Fibroblast of lung (primary cell): Measurements from ENCODE around the gene LSAMP. TPM values are rescaled to one million over a fixed set of nuclear protein-coding genes. Genes with fewer than 3 reads are reported as not detected.
A peak's percentile ranks its signal among the peaks of the same experiment; 100 is the strongest.

ENCODE experiments used
- DNase-seq, 2 donors: peaks; one replicate each; pipeline versions ENCODE4 v3.0.0 to v3.0.0-alpha.2; 2010; ENCODE audit warnings: low read depth in 2 of 2
- H2AFZ ChIP-seq: 2 replicates; pipeline ENCODE4 v1.5.1; 2012; ENCODE audit warnings: low read length, control low read depth, inconsistent platforms
- H3K27ac ChIP-seq: 2 replicates; pipeline ENCODE4 v1.5.1; 2011; ENCODE audit warnings: low read length, control low read depth; ENCODE audit not compliant: insufficient read depth
- H3K27me3 ChIP-seq: 2 replicates; pipeline ENCODE4 v1.5.1; 2011; ENCODE audit warnings: mild to moderate bottlenecking, low read length; ENCODE audit not compliant: control insufficient read depth, insufficient read depth
- H3K36me3 ChIP-seq: 2 replicates; pipeline ENCODE4 v1.5.1; 2011; ENCODE audit warnings: low read length; ENCODE audit not compliant: control insufficient read depth, insufficient read depth
- H3K4me1 ChIP-seq: 2 replicates; pipeline ENCODE4 v1.5.1; 2011; ENCODE audit warnings: low read length; ENCODE audit not compliant: control insufficient read depth, insufficient read depth; ENCODE audit errors: extremely low read depth
- H3K4me2 ChIP-seq: 2 replicates; pipeline ENCODE4 v1.5.1; 2011; ENCODE audit warnings: low read length, control low read depth; ENCODE audit not compliant: insufficient read depth; ENCODE audit errors: extremely low read depth
- H3K4me3 ChIP-seq, 4 experiments: fragments of 200-600 bp in 1 of 4; sonication (generic) in 1 of 4; replicated peaks in 1 of 4; 2 replicates each; pipeline ENCODE4 v1.5.1; 2011 to 2016; ENCODE audit warnings: low read length in 4 of 4, low read depth in 3 of 4, mild to moderate bottlenecking in 3 of 4, control low read depth in 2 of 4, inconsistent platforms in 1 of 4, mixed read lengths in 1 of 4; ENCODE audit not compliant: insufficient read depth in 1 of 4; ENCODE audit errors: control extremely low read depth in 1 of 4
- H3K79me2 ChIP-seq: 2 replicates; pipeline ENCODE4 v1.5.1; 2012; ENCODE audit warnings: mild to moderate bottlenecking, low read length, inconsistent platforms; ENCODE audit not compliant: control insufficient read depth, insufficient read depth
- H3K9ac ChIP-seq: 2 replicates; pipeline ENCODE4 v1.5.1; 2011; ENCODE audit warnings: mild to moderate bottlenecking, low read length, control low read depth; ENCODE audit not compliant: insufficient read depth
- H3K9me3 ChIP-seq: 2 replicates; pipeline ENCODE4 v1.5.1; 2012; ENCODE audit warnings: low read depth, low read length; ENCODE audit not compliant: control insufficient read depth, insufficient read depth
- H4K20me1 ChIP-seq: 2 replicates; pipeline ENCODE4 v1.5.1; 2011; ENCODE audit warnings: low read length; ENCODE audit not compliant: control insufficient read depth, insufficient read depth; ENCODE audit errors: extremely low read depth
- EZH2 ChIP-seq: IDR thresholded peaks from 2 replicates; pipeline ENCODE4 v1.5.1; 2012; ENCODE audit warnings: low read length, control low read depth, mild to moderate bottlenecking; ENCODE audit errors: missing control alignments
- polyA plus RNA-seq, 2 donors: library from polyadenylated mRNA; depleted of rRNA in 1 of 2; stranded (reverse) in 1 of 2; unstranded in 1 of 2; fragments of >200 nt; gene quantifications; 2 replicates each; pipeline ENCODE4 v1.2.1, GENCODE V29; 2011 to 2012; ENCODE audit warnings: missing spikeins in 1 of 2
- total RNA-seq: library from RNA; depleted of rRNA; stranded (reverse); fragments of >200 nt; gene quantifications from 2 replicates; pipeline ENCODE4 v1.2.1, GENCODE V29; 2014
- TF ChIP-seq, protein P1 (sequence below), 2 donors: IDR thresholded peaks in 1 of 2; conservative IDR thresholded peaks in 1 of 2; 1 replicate in 1 of 2; 2 replicates in 1 of 2; pipeline ENCODE4 v1.5.1; 2011 to 2012; ENCODE audit warnings: low read length in 2 of 2, control low read depth in 1 of 2, inconsistent platforms in 1 of 2, low read depth in 1 of 2, mild to moderate bottlenecking in 1 of 2

The LSAMP gene
- total and polyA plus RNA-seq, 2 donors (not counting 1 experiment from before 2014, with no cell fraction given) = 4.8 to 5.9 TPM

DNA sequence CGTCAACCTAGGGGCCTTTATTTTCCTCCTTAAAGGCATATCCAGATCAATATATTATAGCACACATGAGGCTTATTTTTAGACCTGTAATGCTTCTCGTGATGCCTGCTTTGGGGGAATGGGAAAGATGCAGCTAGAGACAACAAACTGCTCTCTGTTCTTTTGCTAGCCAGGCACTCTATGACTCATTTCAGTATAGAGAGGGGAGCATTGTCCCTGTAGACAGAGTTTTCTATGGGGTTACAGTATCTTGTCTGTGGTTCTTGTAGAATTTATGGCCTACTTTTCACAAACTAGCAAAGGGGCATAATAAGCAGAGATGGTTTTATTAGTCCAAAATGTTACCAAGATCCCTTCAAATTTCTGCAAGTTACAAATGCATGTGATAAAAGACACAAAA, 305.6 kb downstream of the LSAMP start:
- peak in 1 of 2 donors; percentile 26 for DNase-seq

DNA sequence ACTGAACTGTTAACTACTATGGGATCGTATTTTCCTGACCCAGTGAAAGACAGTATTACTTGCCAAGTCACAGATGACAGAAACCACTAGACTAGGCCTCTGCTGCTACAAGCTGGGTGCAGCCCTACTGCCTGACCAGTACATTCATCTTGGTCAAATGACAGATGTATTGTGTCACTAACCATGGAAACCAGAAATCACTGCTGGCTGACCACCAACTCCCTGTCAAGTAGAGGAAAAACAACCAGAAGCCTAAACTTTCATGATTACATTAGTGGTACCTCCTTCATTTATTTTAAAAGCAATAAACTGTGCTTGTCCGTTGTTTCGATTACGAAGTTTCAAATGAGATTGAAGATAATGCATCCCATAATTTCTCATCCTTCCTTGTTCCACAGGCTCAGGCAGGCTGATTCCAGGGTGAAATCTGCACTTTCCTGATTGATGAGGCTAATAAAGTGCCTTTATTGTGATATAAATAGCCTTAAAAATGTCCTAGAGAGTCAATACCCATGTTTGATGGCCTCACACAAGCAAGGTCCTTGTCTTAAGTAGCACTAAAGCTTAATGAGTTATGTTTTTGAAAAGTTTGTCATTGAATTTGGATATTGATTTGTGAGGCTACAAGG, 309.7 kb downstream of the LSAMP start:
- Histone ChIP-seq H3K79me2 (no peaks in the 10 kb centered on the region), H2AFZ (no peak overlapping the region), H4K20me1 (no peaks in the 10 kb centered on the region), H3K9me3 (no peaks in the 10 kb centered on the region), H3K27me3 (no peaks in the 10 kb centered on the region), H3K36me3 (no peaks in the 10 kb centered on the region), H3K9ac (no peak overlapping the region), H3K27ac (no peak overlapping the region), H3K4me1 (no peaks in the 10 kb centered on the region), H3K4me2 (no peak overlapping the region), H3K4me3 (no peak overlapping the region)
- TF ChIP-seq EZH2 = no peak
- TF ChIP-seq, protein P1, sequence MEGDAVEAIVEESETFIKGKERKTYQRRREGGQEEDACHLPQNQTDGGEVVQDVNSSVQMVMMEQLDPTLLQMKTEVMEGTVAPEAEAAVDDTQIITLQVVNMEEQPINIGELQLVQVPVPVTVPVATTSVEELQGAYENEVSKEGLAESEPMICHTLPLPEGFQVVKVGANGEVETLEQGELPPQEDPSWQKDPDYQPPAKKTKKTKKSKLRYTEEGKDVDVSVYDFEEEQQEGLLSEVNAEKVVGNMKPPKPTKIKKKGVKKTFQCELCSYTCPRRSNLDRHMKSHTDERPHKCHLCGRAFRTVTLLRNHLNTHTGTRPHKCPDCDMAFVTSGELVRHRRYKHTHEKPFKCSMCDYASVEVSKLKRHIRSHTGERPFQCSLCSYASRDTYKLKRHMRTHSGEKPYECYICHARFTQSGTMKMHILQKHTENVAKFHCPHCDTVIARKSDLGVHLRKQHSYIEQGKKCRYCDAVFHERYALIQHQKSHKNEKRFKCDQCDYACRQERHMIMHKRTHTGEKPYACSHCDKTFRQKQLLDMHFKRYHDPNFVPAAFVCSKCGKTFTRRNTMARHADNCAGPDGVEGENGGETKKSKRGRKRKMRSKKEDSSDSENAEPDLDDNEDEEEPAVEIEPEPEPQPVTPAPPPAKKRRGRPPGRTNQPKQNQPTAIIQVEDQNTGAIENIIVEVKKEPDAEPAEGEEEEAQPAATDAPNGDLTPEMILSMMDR (conservative IDR thresholded peaks at IDR 0.05 in 1 of 2, IDR thresholded peaks at IDR 0.05 in 1 of 2; ENCODE audit: low read depth in 1 of 2, low read length in 2 of 2) = no peak
- DNase-seq = peak; percentile 94 to 96

More for the DNA sequence above, 305.6 kb downstream of the LSAMP start:
- H3K27me3 ChIP-seq = no peaks in the 10 kb centered on the region
- no peaks in the 10 kb centered on the region for H3K4me1 ChIP-seq
- no peak overlapping the region for H3K9ac ChIP-seq
- H4K20me1 ChIP-seq = no peaks in the 10 kb centered on the region
- no peak overlapping the region for H2AFZ ChIP-seq
- H3K4me2 ChIP-seq = no peak overlapping the region
- no peak overlapping the region for H3K27ac ChIP-seq
- no peaks in the 10 kb centered on the region for H3K79me2 ChIP-seq
- no peaks in the 10 kb centered on the region for H3K36me3 ChIP-seq
- no peak for TF ChIP-seq EZH2
- TF ChIP-seq, protein P1 (conservative IDR thresholded peaks at IDR 0.05 in 1 of 2, IDR thresholded peaks at IDR 0.05 in 1 of 2; ENCODE audit: low read depth in 1 of 2, low read length in 2 of 2) = no peak
- no peaks in the 10 kb centered on the region for H3K9me3 ChIP-seq
- no peak overlapping the region for H3K4me3 ChIP-seq

DNA sequence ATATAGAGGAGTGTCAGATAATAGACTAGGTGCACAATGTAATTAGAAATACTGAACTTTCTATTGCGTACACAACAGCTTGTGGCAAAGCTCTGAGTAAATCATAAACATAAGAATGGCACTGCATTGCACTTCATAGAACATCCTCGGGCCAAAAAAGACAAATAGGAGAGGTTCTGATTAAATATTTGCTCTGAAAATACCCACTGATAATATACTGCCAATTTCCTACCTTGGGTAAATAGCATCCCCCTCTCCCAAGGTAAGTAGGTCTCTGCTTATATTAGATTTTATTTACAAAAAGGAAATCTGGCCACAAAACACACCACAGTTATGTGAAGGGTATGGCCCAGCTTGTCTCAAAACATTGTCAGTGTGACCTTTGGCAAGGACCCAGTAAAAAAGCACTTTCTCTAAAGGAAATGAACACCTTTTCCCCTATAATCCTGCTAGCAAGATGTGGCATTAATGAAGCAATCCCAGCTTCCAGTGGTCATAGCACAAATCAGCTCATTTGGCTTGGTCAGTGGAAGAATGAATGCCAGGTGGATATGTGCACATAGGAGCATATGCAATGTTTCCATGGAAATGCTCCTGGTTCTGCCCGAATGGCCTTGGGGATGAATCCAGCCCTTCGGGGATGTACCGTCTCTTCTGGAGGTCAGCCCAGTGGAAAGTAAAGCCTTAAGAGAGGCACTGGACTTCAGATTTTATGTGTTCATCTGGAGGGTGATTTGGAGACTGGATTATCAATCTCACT, 315.9 kb downstream of the LSAMP start:
- Histone ChIP-seq H3K4me1 (no peaks in the 10 kb centered on the region), H3K9me3 (no peaks in the 10 kb centered on the region), H3K27me3 (no peaks in the 10 kb centered on the region), H3K4me2 (no peak overlapping the region), H4K20me1 (no peaks in the 10 kb centered on the region), H3K4me3 (no peak overlapping the region), H3K36me3 (no peaks in the 10 kb centered on the region), H3K79me2 (no peaks in the 10 kb centered on the region), H3K27ac (no peak overlapping the region), H2AFZ (no peak overlapping the region), H3K9ac (no peak overlapping the region)
- no peak for TF ChIP-seq EZH2
- TF ChIP-seq, protein P1 (conservative IDR thresholded peaks at IDR 0.05 in 1 of 2, IDR thresholded peaks at IDR 0.05 in 1 of 2; ENCODE audit: low read depth in 1 of 2, low read length in 2 of 2) = no peak
- no peak for DNase-seq
